Vagina (tissue), 2 donors: ENCODE measurements around the gene FSTL4.

ENCODE experiments used
- POLR2AphosphoS5 ChIP-seq, 2 donors: sonication (generic); formaldehyde crosslinking; IDR thresholded peaks; one replicate each; pipeline ENCODE4 v1.9.0; 2017; ENCODE audit warnings: antibody characterized with exemption in 2 of 2, mild to moderate bottlenecking in 2 of 2, low read depth in 1 of 2; ENCODE audit not compliant: insufficient read depth in 1 of 2
- TF ChIP-seq, protein P1 (sequence below), 3 experiments: fragments of 450-650 bp in 2 of 3; fragments of 200-600 bp in 1 of 3; sonication (generic) in 1 of 3; IDR thresholded peaks; one replicate each; pipeline ENCODE4 v1.5.1; 2017 to 2019; ENCODE audit warnings: antibody characterized with exemption in 3 of 3, mild to moderate bottlenecking in 2 of 3, moderate library complexity in 2 of 3

DNA sequence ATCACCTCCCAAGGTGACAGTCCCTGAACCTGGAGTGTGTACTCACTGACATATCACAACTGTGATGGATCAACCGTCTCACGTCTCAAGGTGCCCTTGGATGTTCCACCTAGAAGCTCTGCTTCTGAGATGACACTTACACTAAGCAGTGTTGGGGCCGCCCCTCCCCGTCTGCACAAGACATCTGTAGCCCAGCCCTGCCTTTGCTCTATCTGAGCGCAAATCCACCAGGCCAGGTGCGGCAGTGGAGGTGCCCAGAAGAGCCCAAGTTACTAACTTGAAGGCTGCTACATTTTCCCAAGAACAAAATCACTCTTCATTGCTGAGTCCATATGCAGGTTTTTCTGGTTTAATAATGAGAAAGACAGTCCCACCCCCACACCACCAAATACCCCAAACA is 148.3 kb downstream of the FSTL4 start:
- TF ChIP-seq, protein P1, sequence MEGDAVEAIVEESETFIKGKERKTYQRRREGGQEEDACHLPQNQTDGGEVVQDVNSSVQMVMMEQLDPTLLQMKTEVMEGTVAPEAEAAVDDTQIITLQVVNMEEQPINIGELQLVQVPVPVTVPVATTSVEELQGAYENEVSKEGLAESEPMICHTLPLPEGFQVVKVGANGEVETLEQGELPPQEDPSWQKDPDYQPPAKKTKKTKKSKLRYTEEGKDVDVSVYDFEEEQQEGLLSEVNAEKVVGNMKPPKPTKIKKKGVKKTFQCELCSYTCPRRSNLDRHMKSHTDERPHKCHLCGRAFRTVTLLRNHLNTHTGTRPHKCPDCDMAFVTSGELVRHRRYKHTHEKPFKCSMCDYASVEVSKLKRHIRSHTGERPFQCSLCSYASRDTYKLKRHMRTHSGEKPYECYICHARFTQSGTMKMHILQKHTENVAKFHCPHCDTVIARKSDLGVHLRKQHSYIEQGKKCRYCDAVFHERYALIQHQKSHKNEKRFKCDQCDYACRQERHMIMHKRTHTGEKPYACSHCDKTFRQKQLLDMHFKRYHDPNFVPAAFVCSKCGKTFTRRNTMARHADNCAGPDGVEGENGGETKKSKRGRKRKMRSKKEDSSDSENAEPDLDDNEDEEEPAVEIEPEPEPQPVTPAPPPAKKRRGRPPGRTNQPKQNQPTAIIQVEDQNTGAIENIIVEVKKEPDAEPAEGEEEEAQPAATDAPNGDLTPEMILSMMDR (IDR thresholded peaks at IDR 0.05): no peak
- TF ChIP-seq POLR2AphosphoS5 (IDR thresholded peaks at IDR 0.05; ENCODE audit: insufficient read depth in 1 of 2, low read depth in 1 of 2): no peak
